Measurements from ENCODE around the gene ACMSD. TPM values are rescaled to one million over a fixed set of nuclear protein-coding genes. Genes with fewer than 3 reads are reported as not detected.

Gene ACMSD
- total and polyA plus RNA-seq, 2 experiments from 2014 or later, result 0.11 TPM; not detected in 1

GRCh38 chr2:134839649-134840048 lies 1.2 kb downstream of the ACMSD start (continued):
- no peak for TF ChIP-seq CTCF (conservative IDR thresholded peaks at IDR 0.05; ENCODE audit: low read depth in 2 of 2)

- H3K4me3 ChIP-seq, result no peak overlapping the region
- H4K20me1 ChIP-seq (replicated peaks; ENCODE audit: insufficient read depth), result no peaks in the 10 kb centered on the region
- ATAC-seq, result no peak
- Mint-ChIP-seq H3K9me3 (peaks cover 6% of the 10 kb centered on the region; the same call in 2 of the 3 replicates), H3K27ac (no peak overlapping the region), H3K36me3 (ENCODE audit: low read depth) (no peaks in the 10 kb centered on the region; the same call in 2 of the 3 replicates), H3K4me1 (peaks cover 11% of the 10 kb centered on the region; the same call in 2 of the 3 replicates), H3K27me3 (ENCODE audit: insufficient read depth, low read depth, poor library complexity) (peaks cover 2% of the 10 kb centered on the region), H3K4me3 (no peak overlapping the region)
- TF ChIP-seq ZNF114 (CRISPR knock-in tag; IDR thresholded peaks at IDR 0.05) (no peak), POLR2AphosphoS5 (IDR thresholded peaks at IDR 0.05; ENCODE audit: low read depth) (no peak), NANOG (IDR thresholded peaks at IDR 0.05; ENCODE audit: borderline replicate concordance) (no peak), EZH2phosphoT487 (IDR thresholded peaks at IDR 0.05; ENCODE audit: unreplicated experiment) (no peak)
- TF ChIP-seq, protein P1, sequence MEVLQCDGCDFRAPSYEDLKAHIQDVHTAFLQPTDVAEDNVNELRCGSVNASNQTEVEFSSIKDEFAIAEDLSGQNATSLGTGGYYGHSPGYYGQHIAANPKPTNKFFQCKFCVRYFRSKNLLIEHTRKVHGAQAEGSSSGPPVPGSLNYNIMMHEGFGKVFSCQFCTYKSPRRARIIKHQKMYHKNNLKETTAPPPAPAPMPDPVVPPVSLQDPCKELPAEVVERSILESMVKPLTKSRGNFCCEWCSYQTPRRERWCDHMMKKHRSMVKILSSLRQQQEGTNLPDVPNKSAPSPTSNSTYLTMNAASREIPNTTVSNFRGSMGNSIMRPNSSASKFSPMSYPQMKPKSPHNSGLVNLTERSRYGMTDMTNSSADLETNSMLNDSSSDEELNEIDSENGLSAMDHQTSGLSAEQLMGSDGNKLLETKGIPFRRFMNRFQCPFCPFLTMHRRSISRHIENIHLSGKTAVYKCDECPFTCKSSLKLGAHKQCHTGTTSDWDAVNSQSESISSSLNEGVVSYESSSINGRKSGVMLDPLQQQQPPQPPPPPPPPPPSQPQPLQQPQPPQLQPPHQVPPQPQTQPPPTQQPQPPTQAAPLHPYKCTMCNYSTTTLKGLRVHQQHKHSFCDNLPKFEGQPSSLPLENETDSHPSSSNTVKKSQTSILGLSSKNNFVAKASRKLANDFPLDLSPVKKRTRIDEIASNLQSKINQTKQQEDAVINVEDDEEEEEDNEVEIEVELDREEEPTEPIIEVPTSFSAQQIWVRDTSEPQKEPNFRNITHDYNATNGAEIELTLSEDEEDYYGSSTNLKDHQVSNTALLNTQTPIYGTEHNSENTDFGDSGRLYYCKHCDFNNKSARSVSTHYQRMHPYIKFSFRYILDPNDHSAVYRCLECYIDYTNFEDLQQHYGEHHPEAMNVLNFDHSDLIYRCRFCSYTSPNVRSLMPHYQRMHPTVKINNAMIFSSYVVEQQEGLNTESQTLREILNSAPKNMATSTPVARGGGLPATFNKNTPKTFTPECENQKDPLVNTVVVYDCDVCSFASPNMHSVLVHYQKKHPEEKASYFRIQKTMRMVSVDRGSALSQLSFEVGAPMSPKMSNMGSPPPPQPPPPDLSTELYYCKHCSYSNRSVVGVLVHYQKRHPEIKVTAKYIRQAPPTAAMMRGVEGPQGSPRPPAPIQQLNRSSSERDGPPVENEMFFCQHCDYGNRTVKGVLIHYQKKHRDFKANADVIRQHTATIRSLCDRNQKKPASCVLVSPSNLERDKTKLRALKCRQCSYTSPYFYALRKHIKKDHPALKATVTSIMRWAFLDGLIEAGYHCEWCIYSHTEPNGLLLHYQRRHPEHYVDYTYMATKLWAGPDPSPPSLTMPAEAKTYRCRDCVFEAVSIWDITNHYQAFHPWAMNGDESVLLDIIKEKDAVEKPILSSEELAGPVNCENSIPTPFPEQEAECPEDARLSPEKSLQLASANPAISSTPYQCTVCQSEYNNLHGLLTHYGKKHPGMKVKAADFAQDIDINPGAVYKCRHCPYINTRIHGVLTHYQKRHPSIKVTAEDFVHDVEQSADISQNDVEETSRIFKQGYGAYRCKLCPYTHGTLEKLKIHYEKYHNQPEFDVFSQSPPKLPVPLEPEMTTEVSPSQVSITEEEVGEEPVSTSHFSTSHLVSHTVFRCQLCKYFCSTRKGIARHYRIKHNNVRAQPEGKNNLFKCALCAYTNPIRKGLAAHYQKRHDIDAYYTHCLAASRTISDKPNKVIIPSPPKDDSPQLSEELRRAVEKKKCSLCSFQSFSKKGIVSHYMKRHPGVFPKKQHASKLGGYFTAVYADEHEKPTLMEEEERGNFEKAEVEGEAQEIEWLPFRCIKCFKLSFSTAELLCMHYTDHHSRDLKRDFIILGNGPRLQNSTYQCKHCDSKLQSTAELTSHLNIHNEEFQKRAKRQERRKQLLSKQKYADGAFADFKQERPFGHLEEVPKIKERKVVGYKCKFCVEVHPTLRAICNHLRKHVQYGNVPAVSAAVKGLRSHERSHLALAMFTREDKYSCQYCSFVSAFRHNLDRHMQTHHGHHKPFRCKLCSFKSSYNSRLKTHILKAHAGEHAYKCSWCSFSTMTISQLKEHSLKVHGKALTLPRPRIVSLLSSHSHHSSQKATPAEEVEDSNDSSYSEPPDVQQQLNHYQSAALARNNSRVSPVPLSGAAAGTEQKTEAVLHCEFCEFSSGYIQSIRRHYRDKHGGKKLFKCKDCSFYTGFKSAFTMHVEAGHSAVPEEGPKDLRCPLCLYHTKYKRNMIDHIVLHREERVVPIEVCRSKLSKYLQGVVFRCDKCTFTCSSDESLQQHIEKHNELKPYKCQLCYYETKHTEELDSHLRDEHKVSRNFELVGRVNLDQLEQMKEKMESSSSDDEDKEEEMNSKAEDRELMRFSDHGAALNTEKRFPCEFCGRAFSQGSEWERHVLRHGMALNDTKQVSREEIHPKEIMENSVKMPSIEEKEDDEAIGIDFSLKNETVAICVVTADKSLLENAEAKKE (CRISPR knock-in tag; IDR thresholded peaks at IDR 0.05), result no peak
- no peaks in the 10 kb centered on the region for H3K4me1 ChIP-seq (ENCODE audit: insufficient read depth)
- H3K27ac ChIP-seq (ENCODE audit: low read depth), result no peak overlapping the region
- 0 out of 2 replicates have a peak, but pooled peaks cover 3% of the 10 kb centered on the region for H3K9me2 ChIP-seq (ENCODE audit: insufficient read depth)
- no peak for DNase-seq (ENCODE audit: low spot score)
- no peaks in the 10 kb centered on the region for H3K79me2 ChIP-seq (replicated peaks; ENCODE audit: insufficient read depth)
- H3F3A ChIP-seq (replicated peaks; ENCODE audit: low read depth), result no peaks in the 10 kb centered on the region
- no peak overlapping the region for H3K4me2 ChIP-seq
- H3K36me3 ChIP-seq (ENCODE audit: insufficient read depth), result no peaks in the 10 kb centered on the region
- no peaks in the 10 kb centered on the region for H3K27me3 ChIP-seq (ENCODE audit: insufficient read depth)
- no peak overlapping the region for H2AFZ ChIP-seq
Measured at GRCh38 chr2:134842930-134843490, 4.6 kb downstream of the ACMSD start.

Measured in GM23338 (cell line).